Mesothelial cell of epicardium (in vitro differentiated cells): ENCODE measurements around the gene ALPK3. TPM values are rescaled to one million over a fixed set of nuclear protein-coding genes. Genes with fewer than 3 reads are reported as not detected.

Experiments used
- DNase-seq, 2 experiments: peaks; one replicate each; pipeline ENCODE4 v3.0.0; 2021; ENCODE audit warnings: low spot score in 2 of 2; ENCODE audit not compliant: unreplicated experiment in 2 of 2
- H3K27ac Mint-ChIP-seq: 2 replicates; pipeline ENCODE4 v1.8.0; 2021; ENCODE audit warnings: mixed read lengths
- H3K27me3 Mint-ChIP-seq: 2 replicates; pipeline ENCODE4 v1.8.0; 2021; ENCODE audit warnings: low read depth, mixed read lengths
- H3K36me3 Mint-ChIP-seq: 2 replicates; pipeline ENCODE4 v1.8.0; 2021; ENCODE audit warnings: mixed read lengths
- H3K4me1 Mint-ChIP-seq: 2 replicates; pipeline ENCODE4 v1.8.0; 2021; ENCODE audit warnings: mixed read lengths
- H3K4me3 Mint-ChIP-seq: 2 replicates; pipeline ENCODE4 v1.8.0; 2021; ENCODE audit warnings: mild to moderate bottlenecking, moderate library complexity, mixed read lengths
- H3K9me3 Mint-ChIP-seq: 2 replicates; pipeline ENCODE4 v1.8.0; 2021; ENCODE audit warnings: mixed read lengths
- total RNA-seq: library from RNA; stranded (reverse); gene quantifications from 3 replicates; pipeline ENCODE4 v1.2.1, GENCODE V29; 2021
- TF ChIP-seq, protein P1 (sequence below): fragments of 200-600 bp; sonication (generic); IDR thresholded peaks from one replicate; pipeline ENCODE4 v1.5.0; 2021; ENCODE audit warnings: antibody characterized with exemption; ENCODE audit not compliant: unreplicated experiment

Gene ALPK3
- total RNA-seq, 1 donor from 2014 or later, result 31.3 TPM

DNA sequence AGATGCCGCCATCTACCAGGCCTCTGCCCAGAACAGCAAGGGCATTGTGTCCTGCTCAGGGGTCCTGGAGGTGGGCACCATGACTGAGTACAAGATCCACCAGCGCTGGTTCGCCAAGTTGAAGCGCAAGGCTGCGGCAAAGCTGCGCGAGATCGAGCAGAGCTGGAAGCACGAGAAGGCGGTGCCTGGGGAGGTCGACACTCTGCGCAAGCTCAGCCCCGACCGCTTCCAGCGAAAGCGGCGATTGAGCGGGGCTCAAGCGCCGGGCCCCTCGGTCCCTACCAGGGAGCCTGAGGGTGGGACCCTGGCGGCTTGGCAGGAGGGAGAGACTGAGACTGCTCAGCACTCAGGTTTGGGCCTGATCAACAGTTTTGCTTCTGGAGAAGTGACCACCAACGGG is 22.6 kb downstream of the ALPK3 start:
- DNase-seq, result no peak
- no peaks in the 10 kb centered on the region for H3K4me1 Mint-ChIP-seq
- H3K36me3 Mint-ChIP-seq, result peaks cover 3% of the 10 kb centered on the region
- TF ChIP-seq, protein P1, sequence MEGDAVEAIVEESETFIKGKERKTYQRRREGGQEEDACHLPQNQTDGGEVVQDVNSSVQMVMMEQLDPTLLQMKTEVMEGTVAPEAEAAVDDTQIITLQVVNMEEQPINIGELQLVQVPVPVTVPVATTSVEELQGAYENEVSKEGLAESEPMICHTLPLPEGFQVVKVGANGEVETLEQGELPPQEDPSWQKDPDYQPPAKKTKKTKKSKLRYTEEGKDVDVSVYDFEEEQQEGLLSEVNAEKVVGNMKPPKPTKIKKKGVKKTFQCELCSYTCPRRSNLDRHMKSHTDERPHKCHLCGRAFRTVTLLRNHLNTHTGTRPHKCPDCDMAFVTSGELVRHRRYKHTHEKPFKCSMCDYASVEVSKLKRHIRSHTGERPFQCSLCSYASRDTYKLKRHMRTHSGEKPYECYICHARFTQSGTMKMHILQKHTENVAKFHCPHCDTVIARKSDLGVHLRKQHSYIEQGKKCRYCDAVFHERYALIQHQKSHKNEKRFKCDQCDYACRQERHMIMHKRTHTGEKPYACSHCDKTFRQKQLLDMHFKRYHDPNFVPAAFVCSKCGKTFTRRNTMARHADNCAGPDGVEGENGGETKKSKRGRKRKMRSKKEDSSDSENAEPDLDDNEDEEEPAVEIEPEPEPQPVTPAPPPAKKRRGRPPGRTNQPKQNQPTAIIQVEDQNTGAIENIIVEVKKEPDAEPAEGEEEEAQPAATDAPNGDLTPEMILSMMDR, result no peak
- H3K9me3 Mint-ChIP-seq, result no peaks in the 10 kb centered on the region
- H3K4me3 Mint-ChIP-seq, result no peak overlapping the region
- H3K27me3 Mint-ChIP-seq, result no peaks in the 10 kb centered on the region
- H3K27ac Mint-ChIP-seq, result no peak overlapping the region

DNA sequence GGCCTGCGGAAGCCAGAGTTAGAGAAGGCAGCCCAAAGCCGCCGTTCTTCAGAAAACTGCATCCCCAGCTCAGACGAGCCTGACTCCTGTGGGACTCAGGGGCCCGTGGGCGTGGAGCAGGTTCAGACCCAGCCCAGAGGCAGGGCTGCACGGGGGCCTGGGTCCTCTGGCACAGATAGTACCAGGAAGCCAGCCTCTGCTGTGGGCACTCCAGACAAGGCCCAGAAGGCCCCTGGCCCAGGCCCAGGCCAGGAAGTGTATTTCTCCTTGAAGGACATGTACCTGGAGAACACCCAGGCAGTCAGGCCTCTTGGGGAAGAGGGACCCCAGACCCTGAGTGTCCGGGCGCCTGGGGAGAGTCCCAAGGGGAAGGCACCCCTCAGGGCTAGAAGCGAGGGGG is 23.1 kb downstream of the ALPK3 start:
- TF ChIP-seq, protein P1, result no peak
- Mint-ChIP-seq H3K9me3 (peaks cover 1% of the 10 kb centered on the region), H3K4me3 (no peak overlapping the region), H3K36me3 (peaks cover 8% of the 10 kb centered on the region), H3K4me1 (no peaks in the 10 kb centered on the region), H3K27me3 (no peaks in the 10 kb centered on the region), H3K27ac (no peak overlapping the region)
- no peak for DNase-seq

DNA sequence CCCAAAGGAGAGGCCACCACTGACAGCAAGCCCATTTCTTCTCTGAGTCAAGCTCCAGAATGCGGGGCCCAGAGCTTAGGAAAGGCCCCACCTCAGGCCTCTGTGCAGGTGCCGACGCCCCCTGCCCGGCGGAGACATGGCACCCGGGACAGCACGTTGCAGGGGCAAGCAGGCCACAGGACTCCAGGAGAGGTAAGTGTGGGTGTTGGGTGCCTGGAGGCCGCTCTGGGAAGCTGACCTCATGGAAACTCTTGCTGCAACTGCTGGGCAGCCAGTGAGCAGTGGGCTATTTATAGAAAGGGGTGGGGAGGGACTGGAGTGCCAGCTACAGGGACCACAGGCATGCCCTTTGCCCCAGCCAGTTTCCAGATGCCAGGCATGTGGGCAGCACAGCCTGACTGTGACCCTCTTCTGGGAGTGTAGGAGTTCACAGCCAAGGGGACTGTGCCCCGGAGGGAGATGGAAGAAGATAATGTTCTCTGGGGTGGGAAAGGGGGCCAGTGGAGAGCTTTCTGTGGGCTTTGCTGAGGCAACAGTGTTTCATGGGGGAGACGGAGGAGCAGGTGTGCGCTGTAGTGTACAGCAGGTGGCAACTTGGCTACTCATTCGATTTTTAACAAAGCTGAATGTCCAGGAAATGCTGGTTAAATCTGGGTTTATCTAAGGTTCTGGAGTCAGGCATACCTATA is 23.7 kb downstream of the ALPK3 start:
- no peak overlapping the region for H3K27ac Mint-ChIP-seq
- H3K9me3 Mint-ChIP-seq, result peaks cover 5% of the 10 kb centered on the region
- no peak overlapping the region for H3K4me3 Mint-ChIP-seq
- TF ChIP-seq, protein P1, result no peak
- H3K4me1 Mint-ChIP-seq, result no peaks in the 10 kb centered on the region
- H3K36me3 Mint-ChIP-seq, result peaks cover 12% of the 10 kb centered on the region
- no peak for DNase-seq
- no peaks in the 10 kb centered on the region for H3K27me3 Mint-ChIP-seq

DNA sequence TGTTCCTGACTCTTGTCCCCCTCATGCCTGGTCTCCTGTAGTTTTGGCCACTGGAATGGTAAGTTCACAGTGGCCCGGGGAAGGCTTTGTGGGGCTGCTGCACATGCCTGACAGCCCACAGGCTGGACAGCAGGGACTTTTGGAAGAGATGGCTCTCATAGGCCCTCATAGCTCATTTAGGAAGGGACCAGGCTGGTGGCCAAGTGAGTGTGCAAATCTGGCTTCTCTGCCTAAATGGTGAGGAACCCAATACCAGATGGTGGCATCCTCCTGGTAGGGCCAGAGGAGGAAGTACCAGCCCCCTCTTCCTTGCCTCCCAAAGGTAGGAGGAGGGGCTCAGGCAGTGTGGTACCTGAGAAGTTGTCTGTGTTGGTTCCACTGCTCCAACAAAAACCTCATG is 25.6 kb downstream of the ALPK3 start:
- no peaks in the 10 kb centered on the region for H3K27me3 Mint-ChIP-seq
- peaks cover 18% of the 10 kb centered on the region for H3K9me3 Mint-ChIP-seq
- no peak for DNase-seq
- H3K27ac Mint-ChIP-seq, result no peak overlapping the region
- TF ChIP-seq, protein P1, result no peak
- H3K36me3 Mint-ChIP-seq, result peaks cover 28% of the 10 kb centered on the region
- H3K4me1 Mint-ChIP-seq, result no peaks in the 10 kb centered on the region
- H3K4me3 Mint-ChIP-seq, result no peak overlapping the region

DNA sequence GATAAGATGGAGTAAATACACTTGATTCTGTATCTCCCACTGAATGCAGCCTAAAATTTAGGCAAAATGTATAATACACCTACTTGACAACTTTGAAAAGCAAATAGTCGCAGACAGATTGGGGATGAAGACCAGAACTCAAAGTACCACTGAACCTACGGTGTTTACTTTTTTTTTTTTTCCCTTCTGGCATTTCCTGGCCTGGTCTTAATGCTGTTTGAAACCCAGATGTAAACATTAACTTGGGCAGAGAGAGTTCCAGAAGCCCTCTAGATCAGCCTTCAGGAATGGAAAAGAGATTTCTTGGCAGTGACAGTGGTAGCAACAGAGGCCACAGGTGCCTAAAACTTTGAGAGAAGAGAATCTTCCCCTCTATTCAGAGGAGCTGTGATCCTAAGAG is 27.8 kb downstream of the ALPK3 start:
- no peaks in the 10 kb centered on the region for H3K4me1 Mint-ChIP-seq
- no peaks in the 10 kb centered on the region for H3K27me3 Mint-ChIP-seq
- no peak overlapping the region for H3K4me3 Mint-ChIP-seq
- H3K27ac Mint-ChIP-seq, result no peak overlapping the region
- TF ChIP-seq, protein P1, result no peak
- H3K9me3 Mint-ChIP-seq, result peaks cover 22% of the 10 kb centered on the region
- no peak for DNase-seq
- H3K36me3 Mint-ChIP-seq, result peaks cover 34% of the 10 kb centered on the region
